ENCODE results near the gene ANAPC5.
"Not testable (repeated sequence)": the region's sequence is repeated elsewhere in the genome, so short reads cannot be mapped to it uniquely, and the experiment has no call there.

DNA sequence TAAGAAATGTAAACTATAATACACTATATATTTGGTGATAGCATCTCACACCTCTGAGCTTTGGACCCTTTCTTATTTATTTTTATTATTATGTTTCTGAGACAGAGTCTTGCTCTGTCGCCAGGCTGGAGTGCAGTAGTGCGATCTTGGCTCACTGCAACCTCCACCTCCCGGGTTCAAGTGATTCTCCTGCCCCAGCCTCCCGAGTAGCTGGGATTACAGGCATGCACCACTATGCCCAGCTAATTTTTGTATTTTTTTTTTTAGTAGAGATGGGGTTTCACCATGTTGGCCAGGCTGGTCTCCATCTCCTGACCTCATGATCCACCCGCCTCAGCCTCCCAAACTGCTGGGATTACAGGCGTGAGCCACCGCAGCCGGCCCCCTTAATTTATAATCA, 44.8 kb downstream of the ANAPC5 start:
- TF ChIP-seq POLR2AphosphoS5, POLR2A (IDR thresholded peaks at IDR 0.05): not testable (repeated sequence)
- TF ChIP-seq, protein P1, sequence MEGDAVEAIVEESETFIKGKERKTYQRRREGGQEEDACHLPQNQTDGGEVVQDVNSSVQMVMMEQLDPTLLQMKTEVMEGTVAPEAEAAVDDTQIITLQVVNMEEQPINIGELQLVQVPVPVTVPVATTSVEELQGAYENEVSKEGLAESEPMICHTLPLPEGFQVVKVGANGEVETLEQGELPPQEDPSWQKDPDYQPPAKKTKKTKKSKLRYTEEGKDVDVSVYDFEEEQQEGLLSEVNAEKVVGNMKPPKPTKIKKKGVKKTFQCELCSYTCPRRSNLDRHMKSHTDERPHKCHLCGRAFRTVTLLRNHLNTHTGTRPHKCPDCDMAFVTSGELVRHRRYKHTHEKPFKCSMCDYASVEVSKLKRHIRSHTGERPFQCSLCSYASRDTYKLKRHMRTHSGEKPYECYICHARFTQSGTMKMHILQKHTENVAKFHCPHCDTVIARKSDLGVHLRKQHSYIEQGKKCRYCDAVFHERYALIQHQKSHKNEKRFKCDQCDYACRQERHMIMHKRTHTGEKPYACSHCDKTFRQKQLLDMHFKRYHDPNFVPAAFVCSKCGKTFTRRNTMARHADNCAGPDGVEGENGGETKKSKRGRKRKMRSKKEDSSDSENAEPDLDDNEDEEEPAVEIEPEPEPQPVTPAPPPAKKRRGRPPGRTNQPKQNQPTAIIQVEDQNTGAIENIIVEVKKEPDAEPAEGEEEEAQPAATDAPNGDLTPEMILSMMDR (IDR thresholded peaks at IDR 0.05) = not testable (repeated sequence)
